VCaP (cell line): Measurements from ENCODE around the gene UBAC2.

Experiments used
- H3K27ac ChIP-seq: fragments of 450-650 bp; 2 replicates; pipeline ENCODE4 v1.5.1; 2017
- TF ChIP-seq, protein P1 (sequence below): fragments of 450-650 bp; conservative IDR thresholded peaks from 2 replicates; pipeline ENCODE4 v1.5.1; 2017; ENCODE audit warnings: mild to moderate bottlenecking, moderate library complexity

The UBAC2 gene

DNA sequence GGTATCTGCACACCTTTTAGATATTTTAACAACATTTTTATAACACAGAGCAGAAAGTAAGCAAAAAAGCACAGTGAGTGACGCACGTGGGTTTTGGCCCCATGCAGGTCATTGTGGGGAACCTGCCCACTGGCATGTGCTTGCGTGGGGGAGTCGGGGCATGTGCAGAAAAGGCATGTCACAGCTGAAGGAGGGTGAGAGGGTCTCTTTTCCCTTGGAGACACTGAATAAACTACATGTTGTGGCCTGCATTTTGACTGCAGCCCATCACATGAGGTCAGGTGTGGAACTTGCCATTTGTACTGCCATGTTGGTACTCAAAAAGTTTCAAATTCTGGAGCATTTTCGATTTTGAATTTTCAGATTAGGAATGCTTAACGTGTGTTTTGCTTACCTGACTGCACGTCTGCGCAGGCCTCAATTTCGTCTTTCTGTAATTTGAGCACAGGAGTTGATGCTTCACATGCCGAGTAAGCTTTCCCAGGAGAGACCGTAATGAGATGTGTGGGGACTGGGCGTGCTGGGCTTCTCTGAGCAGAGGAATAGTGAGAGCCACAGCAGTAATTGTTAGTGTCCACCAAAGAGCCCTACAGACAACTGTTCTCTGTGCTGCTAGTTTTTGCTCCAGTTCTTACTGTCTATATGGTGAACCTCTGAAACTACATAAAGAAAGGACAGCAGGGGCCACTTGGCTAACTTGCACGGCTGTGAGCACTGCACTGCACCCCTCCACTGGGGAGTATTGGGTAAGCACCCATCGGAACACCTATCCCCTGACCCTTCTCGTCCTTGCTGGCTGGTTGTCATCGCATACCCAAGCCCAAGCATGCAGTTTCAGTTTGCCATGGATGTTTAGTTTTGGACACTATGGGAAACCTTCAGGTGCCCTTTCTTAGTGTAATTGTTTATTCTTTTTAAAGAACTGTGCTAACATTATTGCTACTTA, 179.5 kb downstream of the UBAC2 start:
- TF ChIP-seq, protein P1, sequence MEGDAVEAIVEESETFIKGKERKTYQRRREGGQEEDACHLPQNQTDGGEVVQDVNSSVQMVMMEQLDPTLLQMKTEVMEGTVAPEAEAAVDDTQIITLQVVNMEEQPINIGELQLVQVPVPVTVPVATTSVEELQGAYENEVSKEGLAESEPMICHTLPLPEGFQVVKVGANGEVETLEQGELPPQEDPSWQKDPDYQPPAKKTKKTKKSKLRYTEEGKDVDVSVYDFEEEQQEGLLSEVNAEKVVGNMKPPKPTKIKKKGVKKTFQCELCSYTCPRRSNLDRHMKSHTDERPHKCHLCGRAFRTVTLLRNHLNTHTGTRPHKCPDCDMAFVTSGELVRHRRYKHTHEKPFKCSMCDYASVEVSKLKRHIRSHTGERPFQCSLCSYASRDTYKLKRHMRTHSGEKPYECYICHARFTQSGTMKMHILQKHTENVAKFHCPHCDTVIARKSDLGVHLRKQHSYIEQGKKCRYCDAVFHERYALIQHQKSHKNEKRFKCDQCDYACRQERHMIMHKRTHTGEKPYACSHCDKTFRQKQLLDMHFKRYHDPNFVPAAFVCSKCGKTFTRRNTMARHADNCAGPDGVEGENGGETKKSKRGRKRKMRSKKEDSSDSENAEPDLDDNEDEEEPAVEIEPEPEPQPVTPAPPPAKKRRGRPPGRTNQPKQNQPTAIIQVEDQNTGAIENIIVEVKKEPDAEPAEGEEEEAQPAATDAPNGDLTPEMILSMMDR, result no peak
- H3K27ac ChIP-seq, result no peak overlapping the region

DNA sequence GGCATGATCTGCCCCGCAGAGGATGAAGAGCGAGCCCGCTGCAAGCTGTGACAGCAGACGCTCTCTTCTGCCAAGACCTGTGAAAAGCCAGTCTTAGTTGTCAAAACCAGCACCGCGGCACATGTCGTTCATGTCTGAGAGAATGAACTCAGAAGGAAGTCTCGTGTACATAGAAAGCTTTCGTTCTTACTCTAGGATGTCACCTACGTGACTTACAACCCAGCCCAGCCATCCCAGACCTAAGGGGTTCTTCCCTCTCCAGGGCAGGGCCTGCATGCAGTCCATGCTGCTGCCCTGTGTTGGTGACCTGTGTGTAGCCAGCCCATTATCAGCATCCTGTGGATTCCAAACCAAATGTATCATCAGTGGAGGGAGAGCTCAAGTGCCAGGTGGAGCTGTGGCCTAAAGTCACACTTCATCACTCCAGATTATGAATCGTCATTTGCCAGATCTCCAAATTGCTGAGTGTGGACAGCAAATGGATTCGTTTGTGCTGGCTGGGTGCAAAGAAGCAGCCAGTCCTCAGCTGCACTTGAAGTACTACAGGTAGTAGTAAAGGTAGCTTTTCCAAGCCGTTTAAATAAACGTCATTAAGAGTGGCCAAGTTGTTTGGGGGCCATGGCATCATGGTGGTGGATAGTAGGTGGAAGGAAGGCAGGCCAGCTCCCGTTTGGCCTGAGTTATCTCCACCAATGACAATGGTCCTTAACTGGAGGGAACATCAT, 180.4 kb downstream of the UBAC2 start:
- H3K27ac ChIP-seq, result no peak overlapping the region
- TF ChIP-seq, protein P1, result no peak

DNA sequence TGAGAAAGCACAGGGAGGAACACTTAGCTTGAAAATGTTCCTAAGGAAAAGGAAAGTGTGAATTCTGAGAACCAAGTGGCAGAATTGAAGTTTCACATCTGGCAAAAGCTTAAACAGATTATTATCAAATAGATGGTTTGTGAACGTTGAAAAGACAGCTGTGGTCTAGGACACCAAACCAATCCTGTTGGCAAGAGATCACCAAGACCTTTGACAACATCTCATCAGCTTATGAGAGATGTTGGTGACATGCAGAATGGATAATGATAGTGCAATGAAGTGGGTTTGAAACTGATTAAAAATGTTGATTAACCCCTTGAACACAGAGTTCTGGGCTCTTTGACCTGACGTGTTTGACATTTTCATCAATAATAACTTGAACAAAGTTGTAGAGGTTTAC, 181.1 kb downstream of the UBAC2 start:
- TF ChIP-seq, protein P1, result no peak
- no peak overlapping the region for H3K27ac ChIP-seq

DNA sequence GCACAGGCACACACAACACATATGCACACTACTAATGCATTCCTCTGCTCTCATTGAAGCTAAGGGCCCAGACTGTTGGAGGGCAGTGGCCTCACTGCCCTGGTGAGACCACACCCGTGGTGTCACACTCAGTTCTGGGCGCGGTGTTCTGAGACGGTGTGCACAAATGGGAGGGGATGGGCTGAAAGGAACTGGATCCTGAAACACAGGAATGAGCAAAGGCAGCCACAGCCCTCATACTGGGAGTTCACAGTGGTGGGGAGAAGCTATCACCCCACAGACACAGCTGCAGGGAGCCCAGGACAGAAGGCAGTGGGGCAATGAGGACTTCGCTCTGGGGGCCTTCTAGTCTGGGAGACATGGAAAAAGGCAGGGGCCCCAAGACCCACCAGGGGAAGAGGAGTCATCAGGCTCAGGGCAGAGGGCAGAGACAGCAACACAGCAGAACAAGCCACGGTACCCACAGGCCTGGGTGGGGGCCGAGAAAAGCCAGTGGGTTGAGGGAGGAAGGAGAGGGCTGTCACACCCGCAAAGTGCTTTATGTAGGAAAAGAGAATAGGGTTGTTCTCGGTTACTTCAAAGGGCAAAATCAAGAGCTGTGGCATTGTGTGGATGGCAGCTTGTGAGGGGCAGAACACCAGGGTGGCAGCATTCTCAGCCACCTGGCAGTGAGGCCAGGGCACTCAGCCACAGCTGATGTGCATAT, 181.9 kb downstream of the UBAC2 start:
- no peak overlapping the region for H3K27ac ChIP-seq
- TF ChIP-seq, protein P1, result no peak

DNA sequence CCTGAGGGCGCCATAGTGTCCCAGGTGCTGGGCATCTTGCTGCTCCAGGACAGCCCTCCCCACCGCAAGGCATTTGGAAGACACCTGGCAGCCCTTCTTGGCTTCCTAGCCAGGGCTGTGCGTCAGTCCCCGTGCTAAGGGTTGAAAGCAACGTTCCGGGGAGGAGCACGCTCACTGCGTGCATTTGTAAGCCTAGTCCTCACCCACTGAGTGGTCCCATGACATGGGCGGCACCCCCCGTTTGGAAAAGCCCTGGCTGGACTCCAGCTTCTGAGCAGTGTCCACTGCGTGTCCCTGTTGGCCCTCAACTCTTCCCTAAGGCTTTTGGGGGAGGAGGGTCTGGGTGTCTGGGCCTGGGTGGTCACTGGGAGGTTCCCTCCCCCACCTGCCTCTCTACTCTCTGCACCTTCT, 182.9 kb downstream of the UBAC2 start:
- TF ChIP-seq, protein P1, result no peak
- no peak overlapping the region for H3K27ac ChIP-seq

DNA sequence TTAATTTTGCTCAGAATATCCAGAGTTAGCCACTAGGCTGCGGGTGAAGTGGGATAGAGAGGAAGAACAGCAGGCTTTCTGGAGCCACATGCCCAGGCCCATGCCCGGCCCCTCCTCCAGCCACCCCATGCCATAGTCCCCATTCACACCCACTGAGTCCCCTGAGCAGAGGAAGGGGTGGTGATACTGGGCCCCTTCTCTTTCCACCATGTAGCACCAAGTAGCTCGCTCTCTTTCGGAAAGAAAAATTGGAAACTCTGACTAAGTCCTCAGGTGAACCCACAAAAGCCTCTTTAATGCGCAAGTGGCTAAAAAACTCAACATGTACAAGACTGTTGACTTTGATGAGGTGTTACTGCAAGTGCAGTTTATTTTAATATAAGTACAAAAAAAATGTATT, 183.3 kb downstream of the UBAC2 start:
- H3K27ac ChIP-seq, result no peak overlapping the region
- TF ChIP-seq, protein P1, result no peak

DNA sequence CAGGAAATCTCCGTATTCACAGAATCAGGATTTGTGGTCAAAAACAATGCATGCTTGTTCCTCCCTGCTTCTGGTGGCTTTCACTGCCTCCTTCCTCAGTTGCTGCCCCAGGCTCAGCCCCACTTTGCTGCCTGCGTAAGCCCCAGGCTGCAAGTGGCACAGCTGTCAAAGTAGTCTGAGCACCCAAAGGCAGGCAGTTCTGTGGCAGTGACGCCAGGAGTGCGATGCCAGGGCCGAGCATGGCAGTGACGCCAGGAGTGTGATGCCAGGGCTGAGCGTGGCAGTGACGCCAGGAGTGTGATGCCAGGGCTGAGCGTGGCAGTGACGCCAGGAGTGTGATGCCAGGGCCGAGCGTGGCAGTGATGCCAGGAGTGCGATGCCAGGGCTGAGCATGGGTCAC, 183.8 kb downstream of the UBAC2 start:
- no peak overlapping the region for H3K27ac ChIP-seq
- TF ChIP-seq, protein P1, result no peak
